Activated CD4-positive, alpha-beta memory T cell treated with anti-CD3 and anti-CD28 coated beads for 36 hours (primary cell): ENCODE results near the gene LATS2. TPM values are rescaled to one million over a fixed set of nuclear protein-coding genes. Genes with fewer than 3 reads are reported as not detected.
"Not testable (repeated sequence)": the region's sequence is repeated elsewhere in the genome, so short reads cannot be mapped to it uniquely, and the experiment has no call there.

Experiments used
- CTCF ChIA-PET: fragments of 350-600 bp; sonication (Branson Sonifier 250); formaldehyde crosslinking; loops from one replicate; lab custom pipeline; 2021; ENCODE audit warnings: antibody characterized with exemption, inconsistent platforms; lab: Charles Lee
- POLR2A ChIA-PET: fragments of 350-600 bp; sonication (Branson Sonifier 250); formaldehyde crosslinking; loops from one replicate; lab custom pipeline; 2021; ENCODE audit warnings: antibody characterized with exemption; lab: Charles Lee
- DNase-seq: peaks from one replicate; pipeline ENCODE4 v3.0.0-alpha.2; 2020
- H3K27ac Mint-ChIP-seq: one replicate; pipeline ENCODE4 v1.8.0; 2021; ENCODE audit warnings: mixed read lengths
- H3K27me3 Mint-ChIP-seq: one replicate; pipeline ENCODE4 v1.8.0; 2021; ENCODE audit warnings: mixed read lengths
- H3K36me3 Mint-ChIP-seq: one replicate; pipeline ENCODE4 v1.8.0; 2021; ENCODE audit warnings: mixed read lengths
- H3K4me1 Mint-ChIP-seq: one replicate; pipeline ENCODE4 v1.8.0; 2021; ENCODE audit warnings: low read depth, mixed read lengths
- H3K4me3 Mint-ChIP-seq: one replicate; pipeline ENCODE4 v1.8.0; 2021; ENCODE audit warnings: mild to moderate bottlenecking, mixed read lengths
- H3K9me3 Mint-ChIP-seq: one replicate; pipeline ENCODE4 v1.8.0; 2021; ENCODE audit warnings: mixed read lengths
- intact Hi-C: fragments of 100-400 bp; cut with micrococcal nuclease; formaldehyde crosslinking; loops from one replicate; pipeline ENCODE4 v1.15.1; 2023
- total RNA-seq, 2 experiments: library from RNA; stranded (reverse); gene quantifications; one replicate each; pipeline ENCODE4 v1.2.3, GENCODE V29; 2021

The LATS2 gene
- total RNA-seq, 2 experiments from 2014 or later, result 4.0 to 6.8 TPM

DNA sequence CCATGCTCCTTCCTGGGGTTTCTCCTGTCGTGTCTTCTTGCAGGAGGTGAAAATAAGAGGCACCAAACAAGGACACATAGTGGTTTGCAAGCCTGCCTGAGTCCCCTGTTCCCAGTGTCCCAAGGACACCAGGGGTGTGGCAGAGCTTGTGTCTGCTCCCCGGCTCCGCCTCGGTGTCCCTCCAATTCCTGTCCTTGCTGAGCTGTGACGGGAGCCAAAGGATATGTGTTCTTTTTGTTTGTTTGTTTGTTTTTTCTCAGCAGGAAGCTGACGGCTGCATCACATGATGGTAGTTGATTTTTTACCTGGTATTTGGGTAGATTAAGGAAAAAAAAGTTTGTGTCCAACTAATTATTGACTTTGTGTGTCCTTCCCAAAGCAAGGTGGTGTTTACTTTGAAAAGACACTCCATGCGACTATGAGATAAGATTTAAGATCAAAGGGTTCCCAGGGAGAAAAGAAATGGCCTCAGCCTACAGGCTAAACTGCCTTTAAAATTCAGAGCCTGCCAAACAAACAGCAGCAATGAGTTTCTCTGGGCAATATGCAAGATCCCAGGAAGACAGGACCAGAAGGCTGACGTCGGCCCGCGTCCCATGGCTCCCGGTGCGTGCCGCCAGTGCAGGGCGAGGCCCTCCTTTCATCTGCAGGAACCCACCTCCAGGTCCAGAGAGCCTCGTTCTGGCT is 108.0 kb downstream of the LATS2 start:
- POLR2A ChIA-PET, result no interaction called here
- H3K27me3 Mint-ChIP-seq, result peaks cover 25% of the 10 kb centered on the region
- H3K9me3 Mint-ChIP-seq, result no peaks in the 10 kb centered on the region
- intact Hi-C loops, result no loop called here
- H3K4me3 Mint-ChIP-seq, result no peak overlapping the region
- H3K27ac Mint-ChIP-seq, result no peak overlapping the region
- H3K36me3 Mint-ChIP-seq, result no peaks in the 10 kb centered on the region
- H3K4me1 Mint-ChIP-seq, result no peaks in the 10 kb centered on the region
- CTCF ChIA-PET, result interaction anchor here (1.0 to 1.1 kb wide), 2 partner anchors 10 to 197 kb away, joined by 3 read pairs; no protein-coding TSS in a partner anchor
- DNase-seq, result no peak

DNA sequence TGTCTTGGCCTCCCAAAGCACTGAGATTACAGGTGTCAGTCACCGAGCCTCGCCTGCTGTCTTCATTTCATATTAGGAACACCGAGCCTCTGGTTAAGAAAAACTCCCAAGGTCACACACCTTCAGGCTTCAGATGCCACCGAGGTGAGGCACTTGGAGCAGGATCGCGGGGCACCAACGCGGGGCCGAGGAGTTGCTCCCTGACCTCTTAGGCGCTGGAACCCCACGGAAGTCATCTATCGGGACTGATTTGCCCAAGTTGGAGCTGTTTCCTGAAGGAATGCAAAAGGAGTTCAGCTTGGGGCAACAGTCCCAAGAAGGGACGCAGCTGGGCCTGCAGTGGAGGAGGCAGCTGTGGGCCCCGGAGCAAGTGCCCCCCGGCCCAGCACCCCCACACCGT is 108.5 kb downstream of the LATS2 start:
- ChIA-PET POLR2A (no interaction called here), CTCF (interaction anchor here (0.6 to 1.1 kb wide), 3 partner anchors 9 to 197 kb away, joined by 3 read pairs; no protein-coding TSS in a partner anchor)
- Mint-ChIP-seq H3K4me1 (no peaks in the 10 kb centered on the region), H3K9me3 (no peaks in the 10 kb centered on the region), H3K4me3 (no peak overlapping the region), H3K27me3 (peaks cover 26% of the 10 kb centered on the region), H3K27ac (no peak overlapping the region), H3K36me3 (no peaks in the 10 kb centered on the region)
- intact Hi-C loops, result no loop called here
- no peak for DNase-seq

DNA sequence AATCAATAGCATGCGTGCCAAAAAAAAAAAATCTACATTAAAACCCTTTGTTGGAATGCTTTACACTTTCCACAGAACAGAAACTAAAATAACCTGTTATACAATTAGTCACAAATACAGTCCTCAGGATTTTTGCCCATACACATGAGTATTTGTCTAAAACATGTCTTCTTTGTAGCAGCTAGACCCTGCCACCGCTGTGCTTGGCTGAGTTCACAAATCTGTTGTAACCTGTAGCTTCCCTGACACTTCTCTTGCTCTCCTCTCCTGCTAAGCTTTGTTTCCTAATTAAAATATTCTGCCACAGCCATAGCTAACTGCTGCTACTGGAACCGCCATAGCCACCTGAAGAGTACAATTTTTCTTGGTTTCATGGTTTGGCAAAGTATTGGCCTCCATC is 113.4 kb downstream of the LATS2 start:
- peaks cover 45% of the 10 kb centered on the region for H3K27me3 Mint-ChIP-seq
- intact Hi-C loops, result loop anchor here (10.0 kb wide), 1 partner anchor 117 kb away; the partner anchor contains the start of gene LATS2
- POLR2A ChIA-PET, H3K4me1 Mint-ChIP-seq, H3K36me3 Mint-ChIP-seq, CTCF ChIA-PET, H3K4me3 Mint-ChIP-seq, DNase-seq, H3K27ac Mint-ChIP-seq, H3K9me3 Mint-ChIP-seq: not testable (repeated sequence)

GRCh38 chr13:20945952-20946383 is 115.4 kb downstream of the LATS2 start:
- Mint-ChIP-seq H3K9me3 (no peaks in the 10 kb centered on the region), H3K4me3 (no peak overlapping the region), H3K27ac (no peak overlapping the region), H3K36me3 (no peaks in the 10 kb centered on the region), H3K4me1 (peaks cover 5% of the 10 kb centered on the region), H3K27me3 (peaks cover 39% of the 10 kb centered on the region)
- peak; percentile 12 for DNase-seq
- ChIA-PET POLR2A (no interaction called here), CTCF (no interaction called here)
- intact Hi-C loops, result loop anchor here (10.0 kb wide), 1 partner anchor 119 kb away; the partner anchor contains the start of gene LATS2

- POLR2A ChIA-PET, result no interaction called here
- intact Hi-C loops, result loop anchor here (1.0 to 10.0 kb wide), 5 partner anchors 122 to 536 kb away; partner anchors contain the start of gene LATS2
- Mint-ChIP-seq H3K27ac (no peak overlapping the region), H3K36me3 (no peaks in the 10 kb centered on the region), H3K27me3 (peaks cover 31% of the 10 kb centered on the region), H3K9me3 (no peaks in the 10 kb centered on the region), H3K4me3 (no peak overlapping the region), H3K4me1 (peaks cover 5% of the 10 kb centered on the region)
- DNase-seq, result no peak
- CTCF ChIA-PET, result interaction anchor here (0.6 to 3.4 kb wide), 16 partner anchors 10 to 1853 kb away, joined by 3 to 25 read pairs (median 3); partner anchors contain the start of genes MRPL57 and SKA3
These were observed 118.3 kb downstream of the LATS2 start for GRCh38 chr13:20942938-20943559.

DNA sequence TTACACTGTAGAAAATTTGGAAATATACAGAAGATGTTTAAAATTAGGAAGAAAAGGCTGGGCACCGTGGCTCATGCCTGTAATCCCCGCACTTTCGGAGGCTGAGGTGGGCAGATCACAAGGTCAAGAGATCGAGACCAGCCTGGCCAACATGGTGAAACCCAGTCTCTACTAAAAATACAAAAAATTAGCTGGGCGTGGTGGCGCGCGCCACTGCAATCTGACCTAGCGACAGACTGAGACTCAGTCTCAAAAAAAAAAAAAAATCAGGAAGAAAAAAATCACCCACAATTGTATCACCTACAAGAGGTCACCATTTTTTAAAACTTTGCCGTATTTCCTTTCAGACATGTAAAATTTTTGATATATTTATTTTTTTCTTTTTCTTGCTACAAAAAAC is 120.9 kb downstream of the LATS2 start:
- DNase-seq, H3K9me3 Mint-ChIP-seq, H3K4me1 Mint-ChIP-seq, H3K36me3 Mint-ChIP-seq, POLR2A ChIA-PET, H3K4me3 Mint-ChIP-seq, H3K27ac Mint-ChIP-seq: not testable (repeated sequence)
- peaks cover 19% of the 10 kb centered on the region for H3K27me3 Mint-ChIP-seq
- CTCF ChIA-PET, result interaction anchor here (1.0 to 1.2 kb wide), 2 partner anchors 12 to 15 kb away, joined by 3 to 5 read pairs; no protein-coding TSS in a partner anchor
- intact Hi-C loops, result loop anchor here (5.0 to 10.0 kb wide), 2 partner anchors 124 to 172 kb away; partner anchors contain the start of gene LATS2

DNA sequence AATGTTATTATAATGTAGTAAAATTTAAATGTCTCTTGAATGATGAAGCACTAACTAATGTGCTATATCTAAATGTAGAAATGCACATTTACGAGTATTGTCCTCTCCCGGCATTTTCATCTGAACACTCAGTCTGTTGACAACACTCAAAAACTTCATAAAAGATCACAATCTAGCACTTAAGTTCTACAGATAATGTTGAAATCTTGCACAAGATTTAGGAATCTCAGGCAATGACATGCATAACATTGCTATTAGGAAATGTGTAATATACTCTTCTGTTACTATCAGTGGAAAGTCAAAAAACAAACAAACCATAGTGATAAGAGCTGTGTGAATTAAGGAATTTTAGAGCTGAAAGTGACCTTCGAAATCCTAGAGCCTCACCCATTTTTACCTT is 121.3 kb downstream of the LATS2 start:
- intact Hi-C loops, result loop anchor here (5.0 to 10.0 kb wide), 2 partner anchors 125 to 172 kb away; partner anchors contain the start of gene LATS2
- CTCF ChIA-PET, result interaction anchor here (1.0 to 1.2 kb wide), 2 partner anchors 12 to 15 kb away, joined by 3 to 5 read pairs; no protein-coding TSS in a partner anchor
- no peaks in the 10 kb centered on the region for H3K9me3 Mint-ChIP-seq
- POLR2A ChIA-PET, result no interaction called here
- no peaks in the 10 kb centered on the region for H3K36me3 Mint-ChIP-seq
- H3K4me1 Mint-ChIP-seq, result no peaks in the 10 kb centered on the region
- no peak overlapping the region for H3K4me3 Mint-ChIP-seq
- peaks cover 18% of the 10 kb centered on the region for H3K27me3 Mint-ChIP-seq
- H3K27ac Mint-ChIP-seq, result no peak overlapping the region
- DNase-seq, result no peak

- no peaks in the 10 kb centered on the region for H3K9me3 Mint-ChIP-seq
- no peak overlapping the region for H3K27ac Mint-ChIP-seq
- no peaks in the 10 kb centered on the region for H3K4me1 Mint-ChIP-seq
- POLR2A ChIA-PET, result no interaction called here
- intact Hi-C loops, result loop anchor here (5.0 to 10.0 kb wide), 2 partner anchors 125 to 173 kb away; partner anchors contain the start of gene LATS2
- no peak overlapping the region for H3K4me3 Mint-ChIP-seq
- no peaks in the 10 kb centered on the region for H3K36me3 Mint-ChIP-seq
- CTCF ChIA-PET, result interaction anchor here (1.0 to 1.2 kb wide), 2 partner anchors 11 to 15 kb away, joined by 3 to 5 read pairs; no protein-coding TSS in a partner anchor
- DNase-seq, result no peak
- H3K27me3 Mint-ChIP-seq, result peaks cover 14% of the 10 kb centered on the region
These were observed 121.7 kb downstream of the LATS2 start for GRCh38 chr13:20939662-20940061.

DNA sequence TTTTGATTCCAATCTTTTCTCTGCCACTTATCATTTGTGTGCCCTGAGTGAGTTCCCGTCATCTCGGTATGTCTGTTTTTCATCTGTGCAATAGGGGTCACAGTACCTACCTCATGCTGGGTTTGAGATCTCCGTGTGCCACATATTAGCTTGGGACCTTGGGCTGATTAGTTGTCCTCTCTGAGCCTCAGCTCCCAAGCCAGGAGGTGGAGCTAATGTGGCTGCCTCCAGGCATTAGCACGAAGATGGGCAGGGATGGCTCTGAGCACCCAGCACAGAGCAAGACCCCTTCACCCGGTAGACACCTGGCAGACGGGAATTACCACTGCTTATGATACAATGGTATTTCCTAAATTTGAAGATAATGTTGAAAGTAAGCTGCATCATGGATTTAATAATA is 123.1 kb downstream of the LATS2 start:
- ChIA-PET CTCF (no interaction called here), POLR2A (no interaction called here)
- intact Hi-C loops, result no loop called here
- Mint-ChIP-seq H3K9me3 (no peaks in the 10 kb centered on the region), H3K27me3 (peaks cover 8% of the 10 kb centered on the region), H3K4me1 (no peaks in the 10 kb centered on the region), H3K27ac (no peak overlapping the region), H3K4me3 (no peak overlapping the region), H3K36me3 (no peaks in the 10 kb centered on the region)
- no peak for DNase-seq

GRCh38 chr13:20927596-20928257 is 133.7 kb downstream of the LATS2 start:
- CTCF ChIA-PET, result interaction anchor here (1.0 kb wide), 1 partner anchor 12 kb away, joined by 3 read pairs; no protein-coding TSS in a partner anchor
- intact Hi-C loops, result no loop called here
- H3K27me3 Mint-ChIP-seq, result no peaks in the 10 kb centered on the region
- DNase-seq, result no peak
- POLR2A ChIA-PET, result no interaction called here
- H3K27ac Mint-ChIP-seq, result no peak overlapping the region
- H3K36me3 Mint-ChIP-seq, result no peaks in the 10 kb centered on the region
- H3K4me3 Mint-ChIP-seq, result no peak overlapping the region
- H3K4me1 Mint-ChIP-seq, result no peaks in the 10 kb centered on the region
- H3K9me3 Mint-ChIP-seq, result no peaks in the 10 kb centered on the region

- H3K27me3 Mint-ChIP-seq, DNase-seq, H3K27ac Mint-ChIP-seq, H3K36me3 Mint-ChIP-seq, H3K4me3 Mint-ChIP-seq, H3K4me1 Mint-ChIP-seq, POLR2A ChIA-PET, H3K9me3 Mint-ChIP-seq: not testable (repeated sequence)
- intact Hi-C loops, result loop anchor here (1.0 kb wide), 3 partner anchors 97 to 430 kb away; no protein-coding TSS in a partner anchor
- CTCF ChIA-PET, result interaction anchor here (0.6 to 3.7 kb wide), 21 partner anchors 9 to 745 kb away, joined by 3 to 25 read pairs (median 4); partner anchors contain the start of gene XPO4
These were observed 136.0 kb downstream of the LATS2 start for GRCh38 chr13:20925395-20925790.
